ENCODE data around the gene ZDHHC19.

DNA sequence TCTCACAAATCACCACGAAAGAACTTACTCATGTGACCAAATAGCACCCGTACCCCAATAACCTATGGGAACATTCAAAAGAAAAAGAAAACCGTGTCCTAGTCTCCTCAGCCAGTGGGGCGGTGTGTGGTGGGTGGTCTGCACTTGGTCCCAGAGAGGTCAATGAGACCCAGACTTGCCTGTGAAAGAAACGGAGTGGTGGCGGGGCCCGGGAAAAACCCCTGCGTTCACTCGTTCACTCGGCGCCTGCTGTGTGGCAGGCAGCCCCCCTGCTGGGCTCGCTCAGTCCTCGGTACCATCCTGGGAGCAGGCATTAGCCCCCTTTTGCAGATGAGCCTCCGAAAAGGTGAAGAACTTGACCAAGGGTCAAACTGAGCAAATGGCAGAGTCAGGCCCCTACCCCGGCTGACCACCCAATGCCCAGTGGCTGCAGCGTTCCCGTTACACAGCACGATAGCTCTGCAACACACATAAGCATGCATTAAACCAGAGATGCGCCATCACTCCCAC lies 36.0 kb downstream of the ZDHHC19 start:
- TF ChIP-seq, protein P1, sequence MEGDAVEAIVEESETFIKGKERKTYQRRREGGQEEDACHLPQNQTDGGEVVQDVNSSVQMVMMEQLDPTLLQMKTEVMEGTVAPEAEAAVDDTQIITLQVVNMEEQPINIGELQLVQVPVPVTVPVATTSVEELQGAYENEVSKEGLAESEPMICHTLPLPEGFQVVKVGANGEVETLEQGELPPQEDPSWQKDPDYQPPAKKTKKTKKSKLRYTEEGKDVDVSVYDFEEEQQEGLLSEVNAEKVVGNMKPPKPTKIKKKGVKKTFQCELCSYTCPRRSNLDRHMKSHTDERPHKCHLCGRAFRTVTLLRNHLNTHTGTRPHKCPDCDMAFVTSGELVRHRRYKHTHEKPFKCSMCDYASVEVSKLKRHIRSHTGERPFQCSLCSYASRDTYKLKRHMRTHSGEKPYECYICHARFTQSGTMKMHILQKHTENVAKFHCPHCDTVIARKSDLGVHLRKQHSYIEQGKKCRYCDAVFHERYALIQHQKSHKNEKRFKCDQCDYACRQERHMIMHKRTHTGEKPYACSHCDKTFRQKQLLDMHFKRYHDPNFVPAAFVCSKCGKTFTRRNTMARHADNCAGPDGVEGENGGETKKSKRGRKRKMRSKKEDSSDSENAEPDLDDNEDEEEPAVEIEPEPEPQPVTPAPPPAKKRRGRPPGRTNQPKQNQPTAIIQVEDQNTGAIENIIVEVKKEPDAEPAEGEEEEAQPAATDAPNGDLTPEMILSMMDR (tag by site-specific recombination; IDR thresholded peaks at IDR 0.05), result no peak
- no peak for TF ChIP-seq PRDM1 (tag by site-specific recombination; IDR thresholded peaks at IDR 0.05)
- TF ChIP-seq SETDB1 (IDR thresholded peaks at IDR 0.05; ENCODE audit: insufficient read length, low read length), result no peak
- TF ChIP-seq, protein P2, sequence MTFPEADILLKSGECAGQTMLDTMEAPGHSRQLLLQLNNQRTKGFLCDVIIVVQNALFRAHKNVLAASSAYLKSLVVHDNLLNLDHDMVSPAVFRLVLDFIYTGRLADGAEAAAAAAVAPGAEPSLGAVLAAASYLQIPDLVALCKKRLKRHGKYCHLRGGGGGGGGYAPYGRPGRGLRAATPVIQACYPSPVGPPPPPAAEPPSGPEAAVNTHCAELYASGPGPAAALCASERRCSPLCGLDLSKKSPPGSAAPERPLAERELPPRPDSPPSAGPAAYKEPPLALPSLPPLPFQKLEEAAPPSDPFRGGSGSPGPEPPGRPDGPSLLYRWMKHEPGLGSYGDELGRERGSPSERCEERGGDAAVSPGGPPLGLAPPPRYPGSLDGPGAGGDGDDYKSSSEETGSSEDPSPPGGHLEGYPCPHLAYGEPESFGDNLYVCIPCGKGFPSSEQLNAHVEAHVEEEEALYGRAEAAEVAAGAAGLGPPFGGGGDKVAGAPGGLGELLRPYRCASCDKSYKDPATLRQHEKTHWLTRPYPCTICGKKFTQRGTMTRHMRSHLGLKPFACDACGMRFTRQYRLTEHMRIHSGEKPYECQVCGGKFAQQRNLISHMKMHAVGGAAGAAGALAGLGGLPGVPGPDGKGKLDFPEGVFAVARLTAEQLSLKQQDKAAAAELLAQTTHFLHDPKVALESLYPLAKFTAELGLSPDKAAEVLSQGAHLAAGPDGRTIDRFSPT (tag by site-specific recombination; IDR thresholded peaks at IDR 0.05), result no peak
- no peak for TF ChIP-seq KLF16 (tag by site-specific recombination; IDR thresholded peaks at IDR 0.05)
- TF ChIP-seq ZNF324 (tag by site-specific recombination; IDR thresholded peaks at IDR 0.05), result no peak
- no peak for TF ChIP-seq ZNF335 (tag by site-specific recombination; conservative IDR thresholded peaks at IDR 0.05)
- TF ChIP-seq, protein P3, sequence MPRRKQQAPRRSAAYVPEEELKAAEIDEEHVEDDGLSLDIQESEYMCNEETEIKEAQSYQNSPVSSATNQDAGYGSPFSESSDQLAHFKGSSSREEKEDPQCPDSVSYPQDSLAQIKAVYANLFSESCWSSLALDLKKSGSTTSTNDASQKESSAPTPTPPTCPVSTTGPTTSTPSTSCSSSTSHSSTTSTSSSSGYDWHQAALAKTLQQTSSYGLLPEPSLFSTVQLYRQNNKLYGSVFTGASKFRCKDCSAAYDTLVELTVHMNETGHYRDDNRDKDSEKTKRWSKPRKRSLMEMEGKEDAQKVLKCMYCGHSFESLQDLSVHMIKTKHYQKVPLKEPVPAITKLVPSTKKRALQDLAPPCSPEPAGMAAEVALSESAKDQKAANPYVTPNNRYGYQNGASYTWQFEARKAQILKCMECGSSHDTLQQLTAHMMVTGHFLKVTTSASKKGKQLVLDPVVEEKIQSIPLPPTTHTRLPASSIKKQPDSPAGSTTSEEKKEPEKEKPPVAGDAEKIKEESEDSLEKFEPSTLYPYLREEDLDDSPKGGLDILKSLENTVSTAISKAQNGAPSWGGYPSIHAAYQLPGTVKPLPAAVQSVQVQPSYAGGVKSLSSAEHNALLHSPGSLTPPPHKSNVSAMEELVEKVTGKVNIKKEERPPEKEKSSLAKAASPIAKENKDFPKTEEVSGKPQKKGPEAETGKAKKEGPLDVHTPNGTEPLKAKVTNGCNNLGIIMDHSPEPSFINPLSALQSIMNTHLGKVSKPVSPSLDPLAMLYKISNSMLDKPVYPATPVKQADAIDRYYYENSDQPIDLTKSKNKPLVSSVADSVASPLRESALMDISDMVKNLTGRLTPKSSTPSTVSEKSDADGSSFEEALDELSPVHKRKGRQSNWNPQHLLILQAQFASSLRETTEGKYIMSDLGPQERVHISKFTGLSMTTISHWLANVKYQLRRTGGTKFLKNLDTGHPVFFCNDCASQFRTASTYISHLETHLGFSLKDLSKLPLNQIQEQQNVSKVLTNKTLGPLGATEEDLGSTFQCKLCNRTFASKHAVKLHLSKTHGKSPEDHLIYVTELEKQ (tag by site-specific recombination; IDR thresholded peaks at IDR 0.05; ENCODE audit: borderline replicate concordance), result no peak
- TF ChIP-seq, protein P4, sequence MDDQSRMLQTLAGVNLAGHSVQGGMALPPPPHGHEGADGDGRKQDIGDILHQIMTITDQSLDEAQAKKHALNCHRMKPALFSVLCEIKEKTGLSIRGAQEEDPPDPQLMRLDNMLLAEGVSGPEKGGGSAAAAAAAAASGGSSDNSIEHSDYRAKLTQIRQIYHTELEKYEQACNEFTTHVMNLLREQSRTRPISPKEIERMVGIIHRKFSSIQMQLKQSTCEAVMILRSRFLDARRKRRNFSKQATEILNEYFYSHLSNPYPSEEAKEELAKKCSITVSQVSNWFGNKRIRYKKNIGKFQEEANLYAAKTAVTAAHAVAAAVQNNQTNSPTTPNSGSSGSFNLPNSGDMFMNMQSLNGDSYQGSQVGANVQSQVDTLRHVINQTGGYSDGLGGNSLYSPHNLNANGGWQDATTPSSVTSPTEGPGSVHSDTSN (CRISPR knock-in tag; IDR thresholded peaks at IDR 0.05), result no peak
- TF ChIP-seq, protein P5, sequence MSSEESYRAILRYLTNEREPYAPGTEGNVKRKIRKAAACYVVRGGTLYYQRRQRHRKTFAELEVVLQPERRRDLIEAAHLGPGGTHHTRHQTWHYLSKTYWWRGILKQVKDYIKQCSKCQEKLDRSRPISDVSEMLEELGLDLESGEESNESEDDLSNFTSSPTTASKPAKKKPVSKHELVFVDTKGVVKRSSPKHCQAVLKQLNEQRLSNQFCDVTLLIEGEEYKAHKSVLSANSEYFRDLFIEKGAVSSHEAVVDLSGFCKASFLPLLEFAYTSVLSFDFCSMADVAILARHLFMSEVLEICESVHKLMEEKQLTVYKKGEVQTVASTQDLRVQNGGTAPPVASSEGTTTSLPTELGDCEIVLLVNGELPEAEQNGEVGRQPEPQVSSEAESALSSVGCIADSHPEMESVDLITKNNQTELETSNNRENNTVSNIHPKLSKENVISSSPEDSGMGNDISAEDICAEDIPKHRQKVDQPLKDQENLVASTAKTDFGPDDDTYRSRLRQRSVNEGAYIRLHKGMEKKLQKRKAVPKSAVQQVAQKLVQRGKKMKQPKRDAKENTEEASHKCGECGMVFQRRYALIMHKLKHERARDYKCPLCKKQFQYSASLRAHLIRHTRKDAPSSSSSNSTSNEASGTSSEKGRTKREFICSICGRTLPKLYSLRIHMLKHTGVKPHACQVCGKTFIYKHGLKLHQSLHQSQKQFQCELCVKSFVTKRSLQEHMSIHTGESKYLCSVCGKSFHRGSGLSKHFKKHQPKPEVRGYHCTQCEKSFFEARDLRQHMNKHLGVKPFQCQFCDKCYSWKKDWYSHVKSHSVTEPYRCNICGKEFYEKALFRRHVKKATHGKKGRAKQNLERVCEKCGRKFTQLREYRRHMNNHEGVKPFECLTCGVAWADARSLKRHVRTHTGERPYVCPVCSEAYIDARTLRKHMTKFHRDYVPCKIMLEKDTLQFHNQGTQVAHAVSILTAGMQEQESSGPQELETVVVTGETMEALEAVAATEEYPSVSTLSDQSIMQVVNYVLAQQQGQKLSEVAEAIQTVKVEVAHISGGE (tag by site-specific recombination; conservative IDR thresholded peaks at IDR 0.05; ENCODE audit: low read depth), result no peak
- no peak for TF ChIP-seq ZNF610 (tag by site-specific recombination; IDR thresholded peaks at IDR 0.05; ENCODE audit: borderline replicate concordance)
- TF ChIP-seq ZNF48 (tag by site-specific recombination; IDR thresholded peaks at IDR 0.05), result no peak
- TF ChIP-seq, protein P6, sequence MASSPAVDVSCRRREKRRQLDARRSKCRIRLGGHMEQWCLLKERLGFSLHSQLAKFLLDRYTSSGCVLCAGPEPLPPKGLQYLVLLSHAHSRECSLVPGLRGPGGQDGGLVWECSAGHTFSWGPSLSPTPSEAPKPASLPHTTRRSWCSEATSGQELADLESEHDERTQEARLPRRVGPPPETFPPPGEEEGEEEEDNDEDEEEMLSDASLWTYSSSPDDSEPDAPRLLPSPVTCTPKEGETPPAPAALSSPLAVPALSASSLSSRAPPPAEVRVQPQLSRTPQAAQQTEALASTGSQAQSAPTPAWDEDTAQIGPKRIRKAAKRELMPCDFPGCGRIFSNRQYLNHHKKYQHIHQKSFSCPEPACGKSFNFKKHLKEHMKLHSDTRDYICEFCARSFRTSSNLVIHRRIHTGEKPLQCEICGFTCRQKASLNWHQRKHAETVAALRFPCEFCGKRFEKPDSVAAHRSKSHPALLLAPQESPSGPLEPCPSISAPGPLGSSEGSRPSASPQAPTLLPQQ (tag by site-specific recombination; IDR thresholded peaks at IDR 0.05), result no peak

All from HEK293 (cell line).